Mucosa of gallbladder (tissue), 1 donor: ENCODE results near the gene CREBRF. TPM values are rescaled to one million over a fixed set of nuclear protein-coding genes. Genes with fewer than 3 reads are reported as not detected.
A peak's percentile ranks its signal among the peaks of the same experiment; 100 is the strongest.
"Not testable (repeated sequence)": the region's sequence is repeated elsewhere in the genome, so short reads cannot be mapped to it uniquely, and the experiment has no call there.

Experiments used
- DNase-seq: peaks from one replicate; pipeline ENCODE4 v3.0.0-alpha.2; 2020; ENCODE audit warnings: low spot score
- total RNA-seq: library from RNA; stranded (reverse); gene quantifications from one replicate; pipeline ENCODE4 v1.2.1, GENCODE V29; 2021
- donor health status: DM: no; HTN: no; CAD: no.

The CREBRF gene
- total RNA-seq, 1 donor from 2014 or later = 34.6 TPM

GRCh38 chr5:173078878-173079277 lies 22.7 kb downstream of the CREBRF start:
- DNase-seq = no peak

- DNase-seq = no peak
Observed at GRCh38 chr5:173089581-173089980, 33.4 kb downstream of the CREBRF start.

- DNase-seq = no peak
Observed at GRCh38 chr5:173090639-173091038, 34.5 kb downstream of the CREBRF start.

- DNase-seq = no peak
Observed at GRCh38 chr5:173091981-173092380, 35.8 kb downstream of the CREBRF start.

- no peak for DNase-seq
Observed at GRCh38 chr5:173093606-173094005, 37.5 kb downstream of the CREBRF start.

GRCh38 chr5:173094012-173094661 lies 38.0 kb downstream of the CREBRF start:
- DNase-seq = no peak

GRCh38 chr5:173098787-173099186 lies 42.6 kb downstream of the CREBRF start:
- DNase-seq = no peak

GRCh38 chr5:173099461-173099860 lies 43.3 kb downstream of the CREBRF start:
- DNase-seq = no peak

GRCh38 chr5:173101245-173101644 lies 45.1 kb downstream of the CREBRF start:
- no peak for DNase-seq

GRCh38 chr5:173103411-173103810 lies 47.3 kb downstream of the CREBRF start:
- no peak for DNase-seq

GRCh38 chr5:173108914-173109313 lies 52.8 kb downstream of the CREBRF start:
- no peak for DNase-seq

GRCh38 chr5:173114536-173114935 lies 58.4 kb downstream of the CREBRF start:
- no peak for DNase-seq

- DNase-seq = no peak
Observed at GRCh38 chr5:173119719-173120118, 63.6 kb downstream of the CREBRF start.

- DNase-seq = no peak
Observed at GRCh38 chr5:173123416-173123815, 67.3 kb downstream of the CREBRF start.

- not testable (repeated sequence) for DNase-seq
Observed at GRCh38 chr5:173132166-173132565, 76.0 kb downstream of the CREBRF start.

- DNase-seq = no peak
Observed at GRCh38 chr5:173138707-173139106, 82.6 kb downstream of the CREBRF start.

GRCh38 chr5:173139631-173140030 lies 83.5 kb downstream of the CREBRF start:
- no peak for DNase-seq

- DNase-seq = no peak
Observed at GRCh38 chr5:173140769-173141168, 84.6 kb downstream of the CREBRF start.

- DNase-seq = no peak
Observed at GRCh38 chr5:173143567-173143966, 87.4 kb downstream of the CREBRF start.

- peak; percentile 98 for DNase-seq
Observed at GRCh38 chr5:173144200-173145176, 88.3 kb downstream of the CREBRF start, which contains the start of gene BNIP1. TSS of gene BNIP1 (plus strand) at chr5:173144531. CDS start at chr5:173144546, 15 bp downstream.

- DNase-seq = no peak
Observed at GRCh38 chr5:173148354-173148753, 92.2 kb downstream of the CREBRF start.

- no peak for DNase-seq
Observed at GRCh38 chr5:173152547-173152946, 96.4 kb downstream of the CREBRF start.

GRCh38 chr5:173153842-173154241 lies 97.7 kb downstream of the CREBRF start:
- DNase-seq = no peak
